ENCODE measurements around the gene ANKH.

The ANKH gene

GRCh38 chr5:14663734-14664269 is 207.8 kb downstream of the ANKH start:
- TF ChIP-seq CTCF (IDR thresholded peaks at IDR 0.05; ENCODE audit: low read depth, low read length, poor library complexity, severe bottlenecking) (no peak), EZH2phosphoT487 (IDR thresholded peaks at IDR 0.05; ENCODE audit: borderline replicate concordance, low read length) (no peak)
- Histone ChIP-seq H3K27ac (ENCODE audit: low read depth, low read length) (peak overlapping the region; percentile 81), H3K4me3 (ENCODE audit: low read length) (peak overlapping the region; percentile 90), H3F3A (ENCODE audit: control insufficient read depth, insufficient read depth) (peaks cover 10% of the 10 kb centered on the region; the same call in 1 of the 2 replicates), H3K27me3 (ENCODE audit: control insufficient read depth, low read length) (no peaks in the 10 kb centered on the region), H3K9me3 (ENCODE audit: control insufficient read depth, insufficient read depth, low read length) (no peaks in the 10 kb centered on the region), H3K4me2 (ENCODE audit: low read length) (peak overlapping the region; percentile 92), H3K9me2 (replicated peaks; ENCODE audit: control insufficient read depth, low read length) (no peaks in the 10 kb centered on the region), H3K4me1 (ENCODE audit: control insufficient read depth, low read length) (peaks cover 72% of the 10 kb centered on the region), H4K20me1 (ENCODE audit: control insufficient read depth, insufficient read depth, low read depth, low read length) (peaks cover 32% of the 10 kb centered on the region), H3K79me2 (ENCODE audit: control insufficient read depth, low read length) (peaks cover 57% of the 10 kb centered on the region), H3K36me3 (ENCODE audit: control insufficient read depth, low read length) (peaks cover 44% of the 10 kb centered on the region)

GRCh38 chr5:14662721-14663260 is 208.8 kb downstream of the ANKH start:
- peak overlapping the region; percentile 90 for H3K4me3 ChIP-seq (ENCODE audit: low read length)
- no peaks in the 10 kb centered on the region for H3K27me3 ChIP-seq (ENCODE audit: control insufficient read depth, low read length)
- H3K27ac ChIP-seq (ENCODE audit: low read depth, low read length), result no peak overlapping the region
- peak overlapping the region; percentile 92 for H3K4me2 ChIP-seq (ENCODE audit: low read length)
- TF ChIP-seq CTCF (IDR thresholded peaks at IDR 0.05; ENCODE audit: low read depth, low read length, poor library complexity, severe bottlenecking) (no peak), EZH2phosphoT487 (IDR thresholded peaks at IDR 0.05; ENCODE audit: borderline replicate concordance, low read length) (no peak)
- H3K36me3 ChIP-seq (ENCODE audit: control insufficient read depth, low read length), result peaks cover 34% of the 10 kb centered on the region
- peaks cover 47% of the 10 kb centered on the region for H3K79me2 ChIP-seq (ENCODE audit: control insufficient read depth, low read length)
- no peaks in the 10 kb centered on the region for H3K9me3 ChIP-seq (ENCODE audit: control insufficient read depth, insufficient read depth, low read length)
- peaks cover 23% of the 10 kb centered on the region for H4K20me1 ChIP-seq (ENCODE audit: control insufficient read depth, insufficient read depth, low read depth, low read length)
- peaks cover 10% of the 10 kb centered on the region; the same call in 1 of the 2 replicates for H3F3A ChIP-seq (ENCODE audit: control insufficient read depth, insufficient read depth)
- H3K4me1 ChIP-seq (ENCODE audit: control insufficient read depth, low read length), result peaks cover 63% of the 10 kb centered on the region
- H3K9me2 ChIP-seq (replicated peaks; ENCODE audit: control insufficient read depth, low read length), result no peaks in the 10 kb centered on the region

GRCh38 chr5:14660833-14661232 is 210.7 kb downstream of the ANKH start:
- Histone ChIP-seq H3K4me1 (ENCODE audit: control insufficient read depth, low read length) (peaks cover 55% of the 10 kb centered on the region), H3K4me3 (ENCODE audit: low read length) (no peak overlapping the region), H3K36me3 (ENCODE audit: control insufficient read depth, low read length) (peaks cover 16% of the 10 kb centered on the region), H3K27me3 (ENCODE audit: control insufficient read depth, low read length) (no peaks in the 10 kb centered on the region), H3K9me2 (replicated peaks; ENCODE audit: control insufficient read depth, low read length) (no peaks in the 10 kb centered on the region), H4K20me1 (ENCODE audit: control insufficient read depth, insufficient read depth, low read depth, low read length) (peaks cover 6% of the 10 kb centered on the region; the same call in 1 of the 2 replicates), H3K79me2 (ENCODE audit: control insufficient read depth, low read length) (peaks cover 27% of the 10 kb centered on the region), H3K27ac (ENCODE audit: low read depth, low read length) (no peak overlapping the region), H3K4me2 (ENCODE audit: low read length) (peak overlapping the region; percentile 34), H3F3A (ENCODE audit: control insufficient read depth, insufficient read depth) (peaks cover 6% of the 10 kb centered on the region; the same call in 1 of the 2 replicates), H3K9me3 (ENCODE audit: control insufficient read depth, insufficient read depth, low read length) (no peaks in the 10 kb centered on the region)
- no peak for TF ChIP-seq CTCF (IDR thresholded peaks at IDR 0.05; ENCODE audit: low read depth, low read length, poor library complexity, severe bottlenecking)
- TF ChIP-seq EZH2phosphoT487 (IDR thresholded peaks at IDR 0.05; ENCODE audit: borderline replicate concordance, low read length), result no peak

Data from DOHH2 (cell line).